K562 (cell line): ENCODE measurements around the gene SULT1B1. TPM values are rescaled to one million over a fixed set of nuclear protein-coding genes. Genes with fewer than 3 reads are reported as not detected.

Source experiments
- ATAC-seq: fragments of 200-7000 bp; cut with Tn5 transposase; 3 replicates; pipeline ENCODE4 v1.9.1; 2020; ENCODE audit warnings: moderate library complexity
- BruUV-seq: library from RNA; stranded (reverse); fragments of 400-500 nt; replicated peaks from 2 replicates; lab custom pipeline; 2021; lab: Mats Ljungman, UMichigan
- CTCF ChIA-PET: fragments of 300-600 bp; formaldehyde crosslinking; extraction: SDS; loops from one replicate; lab custom pipeline; 2021; ENCODE audit warnings: low intra/inter-chr PET ratio; lab: Yijun Ruan, JAX
- POLR2A ChIA-PET: fragments of 300-600, 350-650 bp; sonication (Branson Sonifier 250); formaldehyde crosslinking; extraction: SDS; loops from one replicate; lab custom pipeline; 2021; ENCODE audit warnings: antibody characterized with exemption, inconsistent platforms; lab: Yijun Ruan, JAX
- DNase-seq, 4 experiments: peaks; one replicate each; pipeline versions ENCODE4 v3.0.0 to v3.0.0-alpha.2; 2011 to 2018; ENCODE audit warnings: low spot score in 3 of 4, mixed read lengths in 3 of 4; ENCODE audit errors: extremely low read depth in 1 of 4
- FAIRE-seq: peaks from 2 replicates; lab custom pipeline; 2011; peaks lifted over from hg19 to GRCh38; lab: Jason Lieb, UNC
- H2AFZ ChIP-seq: 2 replicates; pipeline ENCODE4 v1.6.0; 2011; ENCODE audit warnings: low read depth, low read length, control low read depth, inconsistent platforms
- H3K27ac ChIP-seq: fragments of 200-600 bp; 3 replicates; pipeline ENCODE4 v1.8.0; 2011; ENCODE audit warnings: low read depth, mild to moderate bottlenecking, control low read depth, inconsistent platforms, low read length, moderate library complexity, mixed read lengths; ENCODE audit errors: extremely low read depth
- H3K27me3 ChIP-seq, 2 experiments: fragments of 300-600 bp in 1 of 2; 2 replicates in 1 of 2; 3 replicates in 1 of 2; pipeline versions ENCODE4 v1.6.0 to v1.8.0; 2011; ENCODE audit warnings: inconsistent platforms in 2 of 2, low read length in 2 of 2, mild to moderate bottlenecking in 1 of 2, mixed read lengths in 1 of 2, moderate library complexity in 1 of 2; ENCODE audit not compliant: control insufficient read depth in 2 of 2, insufficient read depth in 2 of 2
- H3K36me3 ChIP-seq: fragments of 300-600 bp; 3 replicates; pipeline ENCODE4 v1.8.0; 2011; ENCODE audit warnings: mild to moderate bottlenecking, low read length, inconsistent platforms; ENCODE audit not compliant: control insufficient read depth, insufficient read depth
- H3K4me1 ChIP-seq, 2 experiments: fragments of 200-600 bp in 1 of 2; replicated peaks in 1 of 2; 2 replicates in 1 of 2; 3 replicates in 1 of 2; pipeline versions ENCODE4 v1.5.1 to v1.8.0; 2011; ENCODE audit warnings: inconsistent platforms in 2 of 2, low read length in 2 of 2, mild to moderate bottlenecking in 1 of 2, mixed read lengths in 1 of 2, moderate library complexity in 1 of 2; ENCODE audit not compliant: control insufficient read depth in 2 of 2, insufficient read depth in 2 of 2
- H3K4me2 ChIP-seq: 2 replicates; pipeline ENCODE4 v1.6.1; 2011; ENCODE audit warnings: low read length, control low read depth, inconsistent platforms, mixed read lengths; ENCODE audit not compliant: insufficient read depth
- H3K4me3 ChIP-seq: fragments of 200-600 bp; sonication (generic), shearing (Covaris generic); 2 replicates; pipeline ENCODE4 v1.5.1; 2016; ENCODE audit warnings: control low read depth, inconsistent platforms
- H3K79me2 ChIP-seq: fragments of 200-600 bp; 3 replicates; pipeline ENCODE4 v1.8.0; 2011; ENCODE audit warnings: low read length, inconsistent platforms; ENCODE audit not compliant: control insufficient read depth, insufficient read depth
- H3K9ac ChIP-seq, 2 experiments: 2 replicates each; pipeline versions ENCODE4 v1.6.0 to v1.6.1; 2011; ENCODE audit warnings: low read depth in 2 of 2, low read length in 2 of 2, control low read depth in 1 of 2, inconsistent platforms in 1 of 2, mild to moderate bottlenecking in 1 of 2, mixed read lengths in 1 of 2; ENCODE audit not compliant: insufficient read depth in 1 of 2
- H3K9me1 ChIP-seq: one replicate; pipeline ENCODE4 v1.6.0; 2011; ENCODE audit warnings: inconsistent platforms, mild to moderate bottlenecking, low read length, moderate library complexity; ENCODE audit not compliant: control insufficient read depth, insufficient read depth
- H3K9me3 ChIP-seq: replicated peaks from 2 replicates; pipeline ENCODE4 v1.5.1; 2011; ENCODE audit warnings: low read depth, low read length, inconsistent platforms; ENCODE audit not compliant: control insufficient read depth, insufficient read depth
- H4K20me1 ChIP-seq: replicated peaks from 2 replicates; pipeline ENCODE4 v1.6.1; 2011; ENCODE audit warnings: low read length, inconsistent platforms, mixed read lengths; ENCODE audit not compliant: control insufficient read depth, insufficient read depth
- CBFB ChIP-seq: sonication (generic); formaldehyde crosslinking; IDR thresholded peaks from 2 replicates; pipeline ENCODE4 v1.4.0; 2020; ENCODE audit warnings: mild to moderate bottlenecking, missing genetic modification reagents
- KDM4B ChIP-seq, 2 experiments: fragments of 450-650 bp in 1 of 2; sonication (generic) in 1 of 2; IDR thresholded peaks; 2 replicates each; pipeline ENCODE4 v1.6.1; 2016 to 2017; ENCODE audit warnings: borderline replicate concordance in 2 of 2, antibody characterized with exemption in 1 of 2, low read depth in 1 of 2, mild to moderate bottlenecking in 1 of 2
- MYBL2 ChIP-seq, 2 experiments: fragments of 450-650 bp in 1 of 2; sonication (generic) in 1 of 2; formaldehyde crosslinking in 1 of 2; IDR thresholded peaks; 2 replicates each; pipeline versions ENCODE4 v1.6.1 to v1.8.1; 2017 to 2022; ENCODE audit warnings: borderline replicate concordance in 1 of 2, inconsistent platforms in 1 of 2, low read depth in 1 of 2, mild to moderate bottlenecking in 1 of 2, missing genetic modification reagents in 1 of 2, moderate library complexity in 1 of 2
- SOX6 ChIP-seq: fragments of 450-650 bp; IDR thresholded peaks from 2 replicates; pipeline ENCODE4 v1.6.1; 2014; ENCODE audit warnings: mild to moderate bottlenecking
- TAF15 ChIP-seq: fragments of 200-400 bp; formaldehyde crosslinking; IDR thresholded peaks from 2 replicates; pipeline ENCODE4 v1.6.1; 2017; ENCODE audit warnings: mild to moderate bottlenecking, low read depth, low read length, moderate library complexity
- ZFPM2 ChIP-seq: fragments of 250-450 bp; sonication (Bioruptor Pico); IDR thresholded peaks from 2 replicates; pipeline ENCODE4 v1.5.1; 2022; ENCODE audit warnings: mild to moderate bottlenecking
- WGBS: fragments of 100-300 bp; shearing (Covaris generic); methylation state at CpG from one replicate; pipeline ENCODE4 v1.1.6; 2016; ENCODE audit warnings: low coverage, mixed read lengths; ENCODE audit not compliant: insufficient coverage; ENCODE audit errors: missing lambda C conversion rate; 5-methylcytosine and 5-hydroxymethylcytosine counted together
- in situ Hi-C: fragments of 300-500 bp; cut with MboI; formaldehyde crosslinking; loops from 4 replicates; pipeline ENCODE4 v1.15.0; 2018; ENCODE audit warnings: inconsistent platforms, mixed read lengths
- intact Hi-C: fragments of 100-400 bp; cut with micrococcal nuclease; formaldehyde crosslinking; loops from 2 replicates; pipeline ENCODE4 v1.14.2; 2022
- polyA plus RNA-seq, 8 experiments: library from polyadenylated mRNA; depleted of rRNA in 4 of 8; stranded (reverse) in 5 of 8; unstranded in 3 of 8; fragments of >200 nt; fragmentation: Nextera tagmentation in 2 of 8; fragmentation: Illumina TruSeq in 1 of 8; extraction: Ambion mirVana in 2 of 8; extraction: Trizol in 1 of 8; gene quantifications; 2 replicates each; pipeline versions ENCODE4 v1.2.1 to v1.2.3, GENCODE V29; 2011 to 2014; ENCODE audit warnings: inconsistent platforms in 1 of 8, missing spikeins in 1 of 8
- total RNA-seq, 7 experiments: library from RNA; depleted of rRNA in 6 of 7; stranded (reverse); fragments of >200 nt in 6 of 7; fragmentation: Illumina TruSeq in 2 of 7; extraction: Trizol in 2 of 7; gene quantifications; 2 replicates each; pipeline versions ENCODE4 v1.2.1 to v1.2.3, GENCODE V29; 2011 to 2021; ENCODE audit warnings: low replicate concordance in 1 of 7
- TF ChIP-seq, protein P1 (sequence below): sonication (generic); formaldehyde crosslinking; IDR thresholded peaks from 2 replicates; pipeline ENCODE4 v1.8.0; 2023; ENCODE audit warnings: mild to moderate bottlenecking, missing genetic modification reagents

The SULT1B1 gene
- total and polyA plus RNA-seq, 9 of the 15 experiments (the other 6 are each of a cell fraction or from before 2014, with no cell fraction given), result under 0.01 TPM; not detected in 8

DNA sequence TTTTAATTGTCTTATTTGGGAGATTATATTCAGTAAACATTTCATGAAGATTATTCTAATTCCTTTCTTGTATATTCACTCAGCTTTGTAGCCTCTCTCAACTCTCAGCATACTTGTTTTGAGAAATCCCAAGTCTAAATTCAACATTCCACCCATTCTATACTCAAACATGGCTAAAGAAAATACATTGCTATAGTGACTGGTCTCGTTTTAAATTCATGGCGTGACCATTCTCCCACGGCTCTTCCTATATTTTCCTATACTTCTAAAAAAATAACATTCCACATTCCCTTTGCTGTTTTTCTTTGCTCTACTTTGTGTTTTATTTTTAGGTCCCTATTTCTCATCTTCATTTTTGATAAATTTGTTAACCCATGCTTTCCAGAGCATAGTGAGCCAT is 58.2 kb downstream of the SULT1B1 start:
- intact Hi-C loops (no loop called here), in situ Hi-C loops (no loop called here)
- no peak overlapping the region for H3K27ac ChIP-seq
- no peak overlapping the region for H3K9ac ChIP-seq
- no peaks in the 10 kb centered on the region for H3K79me2 ChIP-seq
- no peak overlapping the region for H2AFZ ChIP-seq
- TF ChIP-seq ZFPM2 (CRISPR knock-in tag), result no peak
- TF ChIP-seq CBFB, result no peak
- TF ChIP-seq, protein P1, sequence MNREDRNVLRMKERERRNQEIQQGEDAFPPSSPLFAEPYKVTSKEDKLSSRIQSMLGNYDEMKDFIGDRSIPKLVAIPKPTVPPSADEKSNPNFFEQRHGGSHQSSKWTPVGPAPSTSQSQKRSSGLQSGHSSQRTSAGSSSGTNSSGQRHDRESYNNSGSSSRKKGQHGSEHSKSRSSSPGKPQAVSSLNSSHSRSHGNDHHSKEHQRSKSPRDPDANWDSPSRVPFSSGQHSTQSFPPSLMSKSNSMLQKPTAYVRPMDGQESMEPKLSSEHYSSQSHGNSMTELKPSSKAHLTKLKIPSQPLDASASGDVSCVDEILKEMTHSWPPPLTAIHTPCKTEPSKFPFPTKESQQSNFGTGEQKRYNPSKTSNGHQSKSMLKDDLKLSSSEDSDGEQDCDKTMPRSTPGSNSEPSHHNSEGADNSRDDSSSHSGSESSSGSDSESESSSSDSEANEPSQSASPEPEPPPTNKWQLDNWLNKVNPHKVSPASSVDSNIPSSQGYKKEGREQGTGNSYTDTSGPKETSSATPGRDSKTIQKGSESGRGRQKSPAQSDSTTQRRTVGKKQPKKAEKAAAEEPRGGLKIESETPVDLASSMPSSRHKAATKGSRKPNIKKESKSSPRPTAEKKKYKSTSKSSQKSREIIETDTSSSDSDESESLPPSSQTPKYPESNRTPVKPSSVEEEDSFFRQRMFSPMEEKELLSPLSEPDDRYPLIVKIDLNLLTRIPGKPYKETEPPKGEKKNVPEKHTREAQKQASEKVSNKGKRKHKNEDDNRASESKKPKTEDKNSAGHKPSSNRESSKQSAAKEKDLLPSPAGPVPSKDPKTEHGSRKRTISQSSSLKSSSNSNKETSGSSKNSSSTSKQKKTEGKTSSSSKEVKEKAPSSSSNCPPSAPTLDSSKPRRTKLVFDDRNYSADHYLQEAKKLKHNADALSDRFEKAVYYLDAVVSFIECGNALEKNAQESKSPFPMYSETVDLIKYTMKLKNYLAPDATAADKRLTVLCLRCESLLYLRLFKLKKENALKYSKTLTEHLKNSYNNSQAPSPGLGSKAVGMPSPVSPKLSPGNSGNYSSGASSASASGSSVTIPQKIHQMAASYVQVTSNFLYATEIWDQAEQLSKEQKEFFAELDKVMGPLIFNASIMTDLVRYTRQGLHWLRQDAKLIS (CRISPR knock-in tag), result no peak
- no peak for TF ChIP-seq TAF15
- no peak for TF ChIP-seq KDM4B (IDR thresholded peaks at IDR 0.05; ENCODE audit: borderline replicate concordance in 2 of 2, low read depth in 1 of 2)
- no peak for TF ChIP-seq SOX6
- TF ChIP-seq MYBL2 (IDR thresholded peaks at IDR 0.05; ENCODE audit: low read depth), result no peak
- no peak for TF ChIP-seq MYBL2 (CRISPR knock-in tag; IDR thresholded peaks at IDR 0.05; ENCODE audit: borderline replicate concordance)
- H3K9me3 ChIP-seq, result no peaks in the 10 kb centered on the region
- H3K4me1 ChIP-seq, result no peaks in the 10 kb centered on the region
- no peak overlapping the region for H3K4me3 ChIP-seq
- CTCF ChIA-PET, result no interaction called here
- H3K9me1 ChIP-seq, result no peaks in the 10 kb centered on the region
- no peaks in the 10 kb centered on the region for H3K36me3 ChIP-seq
- 0% methylated on average over 3 of the region's 3 CpGs for WGBS
- FAIRE-seq (no peak), DNase-seq (no peak), ATAC-seq (no peak)
- no peaks in the 10 kb centered on the region for H4K20me1 ChIP-seq
- no TSS peak for BruUV-seq
- H3K27me3 ChIP-seq, result no peaks in the 10 kb centered on the region
- H3K4me2 ChIP-seq, result no peak overlapping the region
- POLR2A ChIA-PET, result no interaction called here
